Panc1 (cell line): ENCODE results near the gene IL11.

Experiments used
- POLR2AphosphoS5 ChIP-seq: IDR thresholded peaks from 2 replicates; pipeline ENCODE4 v1.6.1; 2012; ENCODE audit warnings: mild to moderate bottlenecking, low read depth, low read length, moderate library complexity
- SIN3A ChIP-seq: IDR thresholded peaks from 2 replicates; pipeline ENCODE4 v1.6.1; 2012; ENCODE audit warnings: low read depth, mild to moderate bottlenecking, low read length, moderate library complexity, borderline replicate concordance; ENCODE audit not compliant: insufficient read depth
- TF ChIP-seq, protein P1 (sequence below): fragments of 450-650 bp; IDR thresholded peaks from 2 replicates; pipeline ENCODE4 v1.5.1; 2017; ENCODE audit warnings: mild to moderate bottlenecking
- TF ChIP-seq, protein P2 (sequence below), 2 experiments: IDR thresholded peaks; 2 replicates each; pipeline ENCODE4 v1.6.1; 2011 to 2012; ENCODE audit warnings: low read depth in 2 of 2, control low read depth in 1 of 2, low read length in 1 of 2, mild to moderate bottlenecking in 1 of 2, moderate library complexity in 1 of 2; ENCODE audit not compliant: insufficient read depth in 1 of 2

DNA sequence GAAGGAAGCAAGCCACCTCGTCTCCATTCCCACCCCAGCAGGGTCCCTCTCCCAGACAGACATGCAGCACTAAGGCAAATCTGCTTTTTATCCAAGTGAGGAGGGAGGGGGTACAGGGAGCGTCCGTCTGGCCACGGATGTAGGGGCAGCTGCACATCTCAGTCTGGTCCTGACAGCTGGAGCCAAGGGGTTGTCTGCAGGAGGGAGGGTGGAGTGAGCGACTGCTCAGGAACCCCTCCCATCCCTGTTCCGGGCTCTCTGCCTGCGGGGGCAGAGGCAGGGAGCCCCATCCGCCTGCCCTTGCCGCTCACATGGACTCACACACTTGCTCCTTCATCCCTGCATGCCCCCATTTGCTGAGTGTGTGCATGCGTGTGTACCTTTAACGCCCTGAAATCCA is 8.9 kb upstream of the IL11 start:
- TF ChIP-seq, protein P1, sequence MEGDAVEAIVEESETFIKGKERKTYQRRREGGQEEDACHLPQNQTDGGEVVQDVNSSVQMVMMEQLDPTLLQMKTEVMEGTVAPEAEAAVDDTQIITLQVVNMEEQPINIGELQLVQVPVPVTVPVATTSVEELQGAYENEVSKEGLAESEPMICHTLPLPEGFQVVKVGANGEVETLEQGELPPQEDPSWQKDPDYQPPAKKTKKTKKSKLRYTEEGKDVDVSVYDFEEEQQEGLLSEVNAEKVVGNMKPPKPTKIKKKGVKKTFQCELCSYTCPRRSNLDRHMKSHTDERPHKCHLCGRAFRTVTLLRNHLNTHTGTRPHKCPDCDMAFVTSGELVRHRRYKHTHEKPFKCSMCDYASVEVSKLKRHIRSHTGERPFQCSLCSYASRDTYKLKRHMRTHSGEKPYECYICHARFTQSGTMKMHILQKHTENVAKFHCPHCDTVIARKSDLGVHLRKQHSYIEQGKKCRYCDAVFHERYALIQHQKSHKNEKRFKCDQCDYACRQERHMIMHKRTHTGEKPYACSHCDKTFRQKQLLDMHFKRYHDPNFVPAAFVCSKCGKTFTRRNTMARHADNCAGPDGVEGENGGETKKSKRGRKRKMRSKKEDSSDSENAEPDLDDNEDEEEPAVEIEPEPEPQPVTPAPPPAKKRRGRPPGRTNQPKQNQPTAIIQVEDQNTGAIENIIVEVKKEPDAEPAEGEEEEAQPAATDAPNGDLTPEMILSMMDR, result no peak
- TF ChIP-seq, protein P2, sequence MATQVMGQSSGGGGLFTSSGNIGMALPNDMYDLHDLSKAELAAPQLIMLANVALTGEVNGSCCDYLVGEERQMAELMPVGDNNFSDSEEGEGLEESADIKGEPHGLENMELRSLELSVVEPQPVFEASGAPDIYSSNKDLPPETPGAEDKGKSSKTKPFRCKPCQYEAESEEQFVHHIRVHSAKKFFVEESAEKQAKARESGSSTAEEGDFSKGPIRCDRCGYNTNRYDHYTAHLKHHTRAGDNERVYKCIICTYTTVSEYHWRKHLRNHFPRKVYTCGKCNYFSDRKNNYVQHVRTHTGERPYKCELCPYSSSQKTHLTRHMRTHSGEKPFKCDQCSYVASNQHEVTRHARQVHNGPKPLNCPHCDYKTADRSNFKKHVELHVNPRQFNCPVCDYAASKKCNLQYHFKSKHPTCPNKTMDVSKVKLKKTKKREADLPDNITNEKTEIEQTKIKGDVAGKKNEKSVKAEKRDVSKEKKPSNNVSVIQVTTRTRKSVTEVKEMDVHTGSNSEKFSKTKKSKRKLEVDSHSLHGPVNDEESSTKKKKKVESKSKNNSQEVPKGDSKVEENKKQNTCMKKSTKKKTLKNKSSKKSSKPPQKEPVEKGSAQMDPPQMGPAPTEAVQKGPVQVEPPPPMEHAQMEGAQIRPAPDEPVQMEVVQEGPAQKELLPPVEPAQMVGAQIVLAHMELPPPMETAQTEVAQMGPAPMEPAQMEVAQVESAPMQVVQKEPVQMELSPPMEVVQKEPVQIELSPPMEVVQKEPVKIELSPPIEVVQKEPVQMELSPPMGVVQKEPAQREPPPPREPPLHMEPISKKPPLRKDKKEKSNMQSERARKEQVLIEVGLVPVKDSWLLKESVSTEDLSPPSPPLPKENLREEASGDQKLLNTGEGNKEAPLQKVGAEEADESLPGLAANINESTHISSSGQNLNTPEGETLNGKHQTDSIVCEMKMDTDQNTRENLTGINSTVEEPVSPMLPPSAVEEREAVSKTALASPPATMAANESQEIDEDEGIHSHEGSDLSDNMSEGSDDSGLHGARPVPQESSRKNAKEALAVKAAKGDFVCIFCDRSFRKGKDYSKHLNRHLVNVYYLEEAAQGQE (IDR thresholded peaks at IDR 0.05; ENCODE audit: insufficient read depth in 1 of 2, low read depth in 2 of 2, low read length in 1 of 2), result no peak
- TF ChIP-seq POLR2AphosphoS5, result no peak
- TF ChIP-seq SIN3A, result no peak
